RKO (cell line): ENCODE data around the gene TMX2.
"Not testable (repeated sequence)": the region's sequence is repeated elsewhere in the genome, so short reads cannot be mapped to it uniquely, and the experiment has no call there.

Experiments used
- DNase-seq: peaks from one replicate; pipeline ENCODE4 v3.0.0-alpha.2; 2016; ENCODE audit warnings: low spot score

Gene TMX2, protein sequence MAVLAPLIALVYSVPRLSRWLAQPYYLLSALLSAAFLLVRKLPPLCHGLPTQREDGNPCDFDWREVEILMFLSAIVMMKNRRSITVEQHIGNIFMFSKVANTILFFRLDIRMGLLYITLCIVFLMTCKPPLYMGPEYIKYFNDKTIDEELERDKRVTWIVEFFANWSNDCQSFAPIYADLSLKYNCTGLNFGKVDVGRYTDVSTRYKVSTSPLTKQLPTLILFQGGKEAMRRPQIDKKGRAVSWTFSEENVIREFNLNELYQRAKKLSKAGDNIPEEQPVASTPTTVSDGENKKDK

GRCh38 chr11:57712256-57713150 lies at the start of gene TMX2:
Gene TMX2 (plus strand): TSS chr11:57712593. CDS start chr11:57712619, 26 bp downstream.
- DNase-seq = peak; percentile 100

GRCh38 chr11:57662893-57663292 lies 49.5 kb upstream of the TMX2 start:
- peak; percentile 35 for DNase-seq

DNA sequence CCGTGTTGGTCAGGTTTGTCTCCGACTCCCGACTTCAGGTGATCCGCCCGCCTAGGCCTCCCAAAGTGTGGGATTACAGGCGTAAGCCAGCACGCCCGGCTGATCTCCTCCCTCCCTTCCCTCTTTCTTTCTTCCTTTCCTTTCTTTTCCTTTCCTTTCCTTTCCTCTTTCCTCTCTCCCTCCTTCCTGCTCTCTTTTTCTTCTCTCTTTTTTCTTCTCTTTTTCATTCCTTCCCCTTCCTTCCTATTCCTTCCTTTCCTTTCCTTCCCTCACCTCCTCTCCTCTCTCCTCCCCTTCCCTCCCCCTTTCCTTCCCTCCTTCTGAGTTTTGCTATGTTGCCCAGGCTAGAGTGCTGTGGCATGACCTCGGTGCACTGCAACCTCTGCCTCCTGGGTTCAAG lies 48.4 kb upstream of the TMX2 start:
- DNase-seq = no peak

DNA sequence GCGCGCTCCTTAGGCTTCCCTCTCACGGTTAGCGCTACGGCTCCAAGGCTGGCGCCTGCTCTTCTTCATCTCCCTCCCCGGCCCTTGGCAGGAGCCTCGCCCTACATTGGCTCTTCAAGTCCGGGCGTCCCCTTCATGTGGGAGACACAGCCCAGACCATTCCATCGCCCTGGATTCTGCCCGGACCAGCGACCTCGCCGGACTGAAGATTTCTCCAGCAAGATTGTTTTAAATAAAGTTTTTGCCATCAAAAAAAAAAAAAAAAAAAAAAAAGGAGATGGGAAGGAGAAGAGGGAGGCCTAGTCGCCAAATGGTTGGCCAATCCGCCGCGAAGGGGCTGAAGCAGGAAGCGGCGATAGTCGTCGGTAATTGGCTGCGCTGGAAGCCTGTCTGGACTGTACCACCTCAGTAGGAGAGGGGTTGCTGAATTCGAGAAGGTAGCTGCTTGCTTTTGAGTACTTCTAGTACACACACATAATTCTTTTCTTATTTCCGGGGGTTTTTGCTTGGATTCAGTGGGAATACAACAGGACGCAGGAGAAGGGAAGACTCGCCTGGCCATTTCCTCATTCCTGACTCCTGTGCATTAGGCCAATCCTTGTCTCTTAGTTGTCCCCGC lies 45.2 kb upstream of the TMX2 start:
- peak; percentile 98 for DNase-seq

- peak; percentile 98 for DNase-seq
These were observed 44.5 kb upstream of the TMX2 start, which contains the start of gene ZDHHC5 for GRCh38 chr11:57667736-57668433. Gene ZDHHC5 (plus strand): TSS chr11:57668114. CDS start chr11:57673091, 4,977 bp downstream.

- peak; percentile 33 for DNase-seq
These were observed 44.0 kb upstream of the TMX2 start for GRCh38 chr11:57668434-57668782.

DNA sequence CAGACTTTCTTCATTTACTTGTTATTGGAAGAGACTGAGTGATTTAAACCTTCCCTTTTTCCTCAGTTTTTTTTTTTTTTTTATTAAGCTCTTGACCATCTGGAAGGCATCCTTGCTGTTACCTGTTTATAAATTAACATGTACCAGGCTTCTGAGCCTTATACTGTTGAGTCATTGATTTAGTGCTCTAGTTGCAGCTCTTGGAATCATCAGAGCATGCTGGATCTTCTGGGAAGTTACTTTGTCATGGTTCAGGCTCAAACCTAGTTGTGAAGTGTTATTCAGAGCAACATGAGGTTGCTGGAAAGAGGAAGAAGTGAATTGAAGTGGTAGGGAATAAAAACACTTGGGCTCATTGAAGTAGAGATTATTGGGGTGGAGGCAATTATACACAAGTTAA lies 38.1 kb upstream of the TMX2 start:
- no peak for DNase-seq

DNA sequence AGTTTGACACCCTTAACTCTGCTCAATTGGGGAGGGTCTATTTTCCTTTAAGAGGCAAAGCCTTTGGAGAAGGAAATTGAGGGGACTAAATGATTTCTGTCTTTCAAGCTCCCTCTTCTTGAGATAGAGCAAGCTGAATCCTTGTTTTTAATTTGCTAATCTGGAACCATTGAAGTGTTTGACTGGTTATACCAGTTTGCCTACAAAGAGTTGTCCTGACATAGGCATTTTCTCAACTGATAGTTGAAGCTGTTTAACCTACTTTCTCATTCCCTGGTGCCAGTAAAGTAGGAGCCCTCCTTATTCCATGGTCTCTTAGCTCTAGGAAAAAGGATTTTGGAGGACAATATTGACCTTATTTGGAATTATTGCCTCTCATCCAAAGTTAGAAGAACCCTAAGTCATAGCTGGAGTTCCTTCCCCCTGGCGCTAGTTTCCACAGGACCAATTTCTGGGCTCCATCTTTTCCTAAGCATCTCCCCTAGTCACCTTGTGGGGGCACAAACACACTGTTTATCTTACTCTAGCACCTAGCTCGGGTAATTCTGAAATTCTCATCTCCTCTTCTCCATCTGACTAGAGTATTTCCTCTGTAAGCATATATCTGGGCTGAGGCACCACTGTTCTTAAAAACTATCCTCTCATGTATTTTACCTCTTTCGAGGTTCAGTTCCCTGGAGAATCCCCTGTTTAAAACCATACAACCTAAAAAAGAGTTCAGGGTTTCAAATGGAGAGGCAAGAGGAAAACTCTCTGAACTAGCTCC lies 37.0 kb upstream of the TMX2 start:
- DNase-seq = no peak

- no peak for DNase-seq
These were observed 33.0 kb upstream of the TMX2 start for GRCh38 chr11:57679396-57679795.

DNA sequence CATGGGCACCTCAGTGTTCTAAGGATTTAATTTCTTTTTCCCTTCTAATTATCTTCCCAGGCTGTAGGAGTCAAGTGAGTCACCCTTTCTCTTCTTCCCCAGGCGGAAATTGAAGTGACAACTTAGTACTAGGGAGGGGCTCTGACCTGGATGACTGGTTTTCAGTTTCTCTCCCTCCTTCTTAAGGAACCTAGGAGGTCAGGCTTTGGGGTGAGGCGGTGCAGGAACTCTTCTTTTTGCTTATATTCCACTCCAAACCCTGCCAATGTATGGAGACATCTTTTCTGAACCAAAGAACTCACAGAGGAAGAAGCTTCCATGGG lies 31.9 kb upstream of the TMX2 start:
- DNase-seq = peak; percentile 41

DNA sequence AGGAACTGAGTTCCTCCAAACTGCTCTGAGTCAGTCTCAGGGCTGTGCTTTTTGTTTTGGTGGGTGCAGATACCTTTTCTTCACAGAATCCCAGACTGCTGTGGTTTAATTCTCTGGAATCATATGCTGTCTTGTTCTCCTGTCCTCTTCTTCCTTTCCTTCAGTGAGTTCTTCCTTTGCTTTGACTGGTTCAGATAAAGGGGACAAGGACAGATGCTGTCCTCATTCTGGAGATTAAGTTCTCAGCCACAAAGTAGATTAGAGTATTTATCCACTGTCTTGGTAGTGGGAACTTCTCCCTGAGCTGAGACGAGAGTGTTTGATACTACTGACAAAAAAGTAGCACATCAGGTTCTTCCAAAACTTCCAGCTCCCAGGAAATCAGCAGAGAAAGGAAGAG lies 31.2 kb upstream of the TMX2 start:
- DNase-seq = no peak

DNA sequence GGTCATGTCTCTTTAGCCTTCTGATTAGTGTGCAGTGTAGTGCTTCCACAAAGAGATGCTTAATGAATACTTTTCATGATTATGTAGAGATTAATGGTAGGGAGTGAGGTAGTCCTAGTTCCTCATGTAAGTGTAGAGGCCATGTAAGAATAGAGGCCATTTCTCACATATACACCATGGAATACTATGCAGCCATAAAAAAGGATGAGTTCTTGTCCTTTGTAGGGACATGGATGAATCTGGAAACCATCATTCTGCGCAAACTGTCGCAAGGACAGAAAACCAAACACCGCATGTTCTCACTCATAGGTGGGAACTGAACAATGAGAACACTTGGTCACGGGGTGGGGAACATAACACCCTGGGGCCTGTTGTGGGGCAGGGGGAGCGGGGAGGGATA lies 21.9 kb upstream of the TMX2 start:
- DNase-seq = not testable (repeated sequence)

DNA sequence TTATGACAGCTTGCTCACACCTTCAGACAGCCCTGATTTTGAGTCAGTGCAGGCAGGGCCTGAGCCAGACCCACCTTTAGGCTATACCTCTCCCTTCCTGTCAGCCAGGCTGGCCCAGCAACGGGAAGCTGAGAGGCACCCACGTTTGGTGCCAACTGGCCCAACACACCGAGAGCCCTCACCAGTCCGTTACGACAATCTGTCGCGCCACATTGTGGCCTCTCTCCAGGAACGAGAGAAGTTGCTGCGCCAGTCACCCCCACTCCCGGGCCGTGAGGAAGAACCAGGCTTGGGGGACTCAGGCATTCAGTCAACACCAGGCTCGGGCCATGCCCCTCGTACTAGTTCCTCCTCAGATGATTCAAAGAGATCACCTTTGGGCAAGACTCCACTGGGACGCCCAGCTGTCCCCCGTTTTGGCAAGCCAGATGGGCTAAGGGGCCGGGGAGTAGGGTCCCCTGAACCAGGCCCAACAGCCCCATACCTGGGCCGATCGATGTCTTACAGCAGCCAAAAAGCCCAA lies 13.5 kb upstream of the TMX2 start:
- DNase-seq = no peak

DNA sequence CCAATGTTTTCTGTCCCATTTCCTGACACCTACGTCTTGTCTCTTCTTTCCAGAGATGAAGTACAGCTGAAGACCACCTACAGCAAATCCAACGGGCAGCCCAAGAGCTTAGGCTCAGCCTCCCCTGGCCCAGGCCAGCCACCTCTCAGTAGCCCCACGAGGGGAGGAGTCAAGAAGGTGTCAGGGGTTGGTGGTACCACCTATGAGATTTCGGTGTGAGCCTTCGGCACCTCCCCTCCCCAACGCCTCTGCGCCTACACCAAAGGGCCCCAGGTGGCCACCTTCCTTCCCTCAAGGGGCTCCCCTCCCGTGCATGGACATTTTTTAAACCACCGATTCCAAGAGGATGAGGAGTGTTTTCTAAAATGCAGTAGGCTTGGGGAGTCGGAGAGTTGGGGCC lies 12.6 kb upstream of the TMX2 start:
- no peak for DNase-seq

DNA sequence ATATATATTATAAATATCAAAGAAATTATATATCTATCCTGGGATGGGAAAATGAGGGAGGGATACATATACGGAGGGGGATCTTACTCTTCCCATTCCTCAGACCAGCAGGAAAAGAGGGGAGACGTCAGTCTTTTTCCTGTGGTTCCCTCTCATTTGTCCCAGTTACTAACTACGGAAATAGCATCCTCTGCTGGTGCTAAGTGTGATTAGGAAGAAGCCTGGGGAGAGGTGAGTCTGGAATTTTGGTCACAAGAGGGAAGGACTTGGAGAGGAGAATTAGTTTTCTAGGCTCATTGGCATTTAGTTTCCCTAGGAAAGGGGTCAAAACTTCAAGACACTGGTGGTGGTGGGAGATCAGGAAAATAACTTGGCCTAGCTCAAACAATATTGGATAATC lies 12.0 kb upstream of the TMX2 start:
- no peak for DNase-seq

DNA sequence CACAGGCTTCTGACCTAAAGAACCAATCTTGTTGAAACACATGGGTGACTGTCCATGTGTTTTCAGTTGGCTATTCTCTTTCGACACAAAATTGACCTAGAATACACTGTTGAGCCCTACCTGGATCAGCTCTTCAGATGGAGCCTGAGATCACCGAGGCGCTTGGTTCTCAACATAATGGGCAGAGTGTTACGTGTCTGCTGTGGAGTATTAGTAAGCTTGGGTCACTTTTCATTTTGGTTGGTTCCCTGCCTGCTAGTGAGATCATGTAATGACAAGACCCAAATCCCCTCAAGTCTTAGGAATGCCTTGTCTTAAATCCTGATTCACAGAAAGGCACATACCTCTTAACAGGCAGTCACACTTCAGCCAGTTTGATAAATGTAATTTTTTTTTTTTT lies 9.1 kb upstream of the TMX2 start:
- DNase-seq = no peak

DNA sequence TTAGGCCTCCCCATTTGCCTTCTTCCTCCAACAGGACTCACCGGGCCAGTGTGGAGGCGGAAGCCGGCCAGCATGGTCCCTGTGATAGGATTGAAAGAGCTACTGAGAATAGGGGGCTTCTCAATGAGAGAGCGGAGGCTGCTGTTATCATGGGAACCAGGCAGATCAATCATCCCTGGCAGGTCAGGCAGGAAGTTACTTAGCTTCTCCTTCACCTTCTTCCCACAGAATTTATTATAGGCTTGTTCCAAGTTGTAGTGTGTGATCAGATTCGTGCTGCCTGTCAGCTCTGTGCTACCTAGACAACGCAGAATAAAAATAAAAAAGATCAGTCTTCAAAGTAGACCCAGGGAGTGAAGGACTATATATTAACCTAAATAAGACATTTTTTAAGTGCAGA lies 7.5 kb upstream of the TMX2 start:
- DNase-seq = no peak

DNA sequence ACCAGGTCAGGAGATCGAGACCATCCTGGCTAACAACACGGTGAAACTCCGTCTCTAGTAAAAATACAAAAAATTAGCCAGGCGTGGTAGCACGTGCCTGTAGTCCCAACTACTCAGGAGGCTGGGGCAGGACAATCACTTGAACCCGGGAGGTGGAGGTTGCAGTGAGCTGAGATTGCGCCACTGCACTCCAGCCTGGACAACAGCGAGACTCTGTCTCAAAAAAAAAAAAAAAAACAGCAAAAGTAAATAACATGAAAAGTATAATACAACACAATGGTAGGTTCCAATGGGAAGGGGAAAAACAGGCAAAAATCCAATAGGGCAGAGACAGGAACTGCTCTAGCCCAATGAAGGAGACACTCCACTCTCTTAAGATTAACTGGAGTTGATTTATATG lies 7.0 kb upstream of the TMX2 start:
- DNase-seq = not testable (repeated sequence)

DNA sequence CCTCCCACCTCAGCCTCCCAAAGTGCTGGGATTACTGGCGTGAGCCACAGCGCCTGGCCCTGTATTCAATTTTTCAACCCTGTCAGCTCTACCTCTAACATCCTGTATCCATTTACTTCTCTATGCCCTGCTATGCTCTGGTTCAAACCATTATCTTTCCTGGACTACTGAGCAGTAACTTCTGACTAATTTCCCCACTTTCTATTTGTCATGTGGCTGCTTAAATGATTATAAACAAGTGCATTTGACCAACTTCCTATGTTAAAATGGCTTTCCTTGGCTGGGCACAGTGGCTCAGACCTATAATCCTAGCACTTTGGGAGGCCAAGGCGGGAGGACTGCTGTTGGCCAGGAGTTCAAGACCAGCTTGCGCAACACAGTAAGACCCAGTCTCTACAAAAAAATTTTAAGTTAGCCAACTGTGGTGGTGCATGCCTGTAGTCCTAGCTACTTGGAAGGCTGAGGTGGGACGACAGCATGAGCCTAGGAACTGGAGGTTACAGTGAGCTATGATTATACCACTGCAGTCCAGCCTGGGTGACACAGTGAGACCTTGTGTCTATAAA lies 2.5 kb upstream of the TMX2 start:
- no peak for DNase-seq

DNA sequence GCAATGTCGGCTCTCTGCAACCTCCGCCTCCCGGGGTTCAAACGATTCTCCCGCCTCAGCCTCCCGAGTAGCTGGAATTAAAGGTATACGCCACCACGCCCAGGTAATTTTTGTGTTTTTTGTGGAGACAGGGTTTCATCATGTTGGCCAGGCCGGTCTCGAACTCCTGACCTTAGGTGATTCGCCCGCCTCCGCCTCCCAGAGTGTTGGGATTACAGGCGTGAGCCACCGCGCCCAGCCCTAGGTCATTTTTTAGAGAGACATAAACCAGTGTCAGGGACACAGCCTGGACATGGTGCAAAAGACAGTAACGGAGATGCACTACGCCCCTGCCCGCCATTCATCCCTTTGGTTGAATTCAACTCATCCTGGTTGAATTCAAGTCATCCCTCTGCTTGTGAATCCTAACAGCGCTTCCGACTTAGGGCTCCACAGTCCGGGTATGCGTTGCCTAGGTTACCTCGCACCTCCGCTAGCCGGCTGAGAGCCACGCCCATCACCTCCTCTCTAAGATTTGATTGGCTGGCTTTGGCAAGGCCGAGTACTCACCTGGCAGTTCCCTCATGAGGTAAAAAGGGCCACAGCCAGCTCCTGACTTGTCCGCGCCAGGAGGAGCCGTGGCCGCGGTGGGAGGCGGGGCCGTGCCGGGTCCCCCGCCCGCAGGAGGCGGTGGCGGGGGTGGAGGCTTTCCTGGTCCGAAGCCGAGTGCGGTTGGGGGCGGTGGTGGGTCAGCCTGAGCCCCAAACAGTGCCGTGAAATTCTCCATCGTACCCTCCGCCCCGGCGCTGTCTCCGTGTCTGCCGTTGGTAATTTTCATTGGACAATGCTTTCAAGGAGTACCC lies 758 bp upstream of the TMX2 start, which contains the start of gene MED19:
TSS of gene MED19 (minus strand) at position 802 of the 842 bp plus-strand sequence. CDS start at position 766, 36 bp downstream.
- peak; percentile 83 for DNase-seq
